H1 (cell line): ENCODE results near the gene GAREM2. TPM values are rescaled to one million over a fixed set of nuclear protein-coding genes. Genes with fewer than 3 reads are reported as not detected.

ENCODE experiments used
- CBX8 ChIP-seq: fragments of 300-800, 300-1000 bp; sonication (generic); IDR thresholded peaks from 2 replicates; pipeline ENCODE4 v1.7.1; 2016; ENCODE audit warnings: low read depth, low read length, borderline replicate concordance
- CHD7 ChIP-seq: fragments of 300-600 bp; sonication (generic); IDR thresholded peaks from 2 replicates; pipeline ENCODE4 v1.7.1; 2012; ENCODE audit warnings: low read length, moderate library complexity, mild to moderate bottlenecking, inconsistent platforms; ENCODE audit not compliant: insufficient replicate concordance
- CREB1 ChIP-seq: IDR thresholded peaks from 2 replicates; pipeline ENCODE4 v1.6.1; 2012; ENCODE audit warnings: inconsistent platforms
- EGR1 ChIP-seq: IDR thresholded peaks from 2 replicates; pipeline ENCODE4 v1.6.1; 2011; ENCODE audit warnings: low read depth, low read length, borderline replicate concordance
- EP300 ChIP-seq, 2 experiments: IDR thresholded peaks; 1 replicate in 1 of 2; 2 replicates in 1 of 2; pipeline ENCODE4 v1.6.1; 2011 to 2012; ENCODE audit warnings: low read depth in 2 of 2, low read length in 2 of 2, mild to moderate bottlenecking in 2 of 2, borderline replicate concordance in 1 of 2, inconsistent platforms in 1 of 2, moderate library complexity in 1 of 2
- GABPA ChIP-seq: IDR thresholded peaks from 2 replicates; pipeline ENCODE4 v1.6.1; 2011; ENCODE audit warnings: mild to moderate bottlenecking, low read length, moderate library complexity, borderline replicate concordance; ENCODE audit not compliant: insufficient read depth
- RFX5 ChIP-seq: IDR thresholded peaks from 2 replicates; pipeline ENCODE4 v1.6.1; 2011; ENCODE audit warnings: low read depth, low read length, improper control_type of control experiment, borderline replicate concordance
- SP4 ChIP-seq: IDR thresholded peaks from 2 replicates; pipeline ENCODE4 v1.6.1; 2012; ENCODE audit warnings: low read length, inconsistent platforms
- TEAD4 ChIP-seq: IDR thresholded peaks from 2 replicates; pipeline ENCODE4 v1.6.1; 2012; ENCODE audit warnings: low read depth, low read length, inconsistent platforms, mixed read lengths
- polyA plus RNA-seq, 7 experiments: library from polyadenylated mRNA; depleted of rRNA in 3 of 7; stranded (reverse) in 5 of 7; unstranded in 2 of 7; fragments of >200 nt in 5 of 7; fragments of 200-250 nt in 2 of 7; gene quantifications; 1 replicate in 5 of 7; 2 replicates in 1 of 7; 4 replicates in 1 of 7; pipeline versions ENCODE4 v1.2.1 to v1.2.3, GENCODE V29; 2011 to 2013; ENCODE audit warnings: missing spikeins in 2 of 7, mixed read lengths in 2 of 7
- total RNA-seq: library from RNA; stranded (reverse); fragmentation: NEBNext Ultra II Directional; extraction: Animal tissue kit (Norgen Biotek cat#: 25700); gene quantifications from 2 replicates; pipeline ENCODE4 v1.2.1, GENCODE V29; 2021
- TF ChIP-seq, protein P1 (sequence below), 3 experiments: IDR thresholded peaks; 1 replicate in 2 of 3; 2 replicates in 1 of 3; pipeline versions ENCODE4 v1.5.1 to v1.6.1; 2011; ENCODE audit warnings: low read length in 3 of 3, mild to moderate bottlenecking in 3 of 3, inconsistent platforms in 2 of 3, low read depth in 1 of 3, moderate library complexity in 1 of 3; ENCODE audit not compliant: insufficient read depth in 1 of 3; ENCODE audit errors: control extremely low read depth in 1 of 3

Gene GAREM2
- total and polyA plus RNA-seq, 2 of the 8 experiments (the other 6 are each of a cell fraction or from before 2014, with no cell fraction given) = 19.9 TPM

DNA sequence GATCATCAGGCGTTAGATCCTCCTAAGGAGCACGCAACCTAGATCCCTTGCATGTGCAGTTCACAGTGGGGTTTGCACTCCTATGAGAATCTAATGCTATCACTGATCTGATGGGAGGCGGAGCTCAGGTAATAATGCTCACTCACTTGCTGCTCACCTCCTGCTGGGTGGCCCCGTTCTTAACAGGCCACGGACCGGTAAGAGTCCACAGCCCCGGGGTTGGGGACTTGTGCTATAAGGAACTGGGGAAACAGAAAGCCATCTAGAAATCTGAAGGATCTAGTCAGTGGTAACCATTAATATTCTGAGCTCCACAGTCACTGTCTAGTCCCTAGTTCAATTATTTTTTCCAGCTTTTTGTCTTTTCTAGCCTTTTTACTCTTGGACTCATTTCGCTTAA, 44.7 kb upstream of the GAREM2 start (continued):
- no peak for TF ChIP-seq CHD7
- TF ChIP-seq, protein P1, sequence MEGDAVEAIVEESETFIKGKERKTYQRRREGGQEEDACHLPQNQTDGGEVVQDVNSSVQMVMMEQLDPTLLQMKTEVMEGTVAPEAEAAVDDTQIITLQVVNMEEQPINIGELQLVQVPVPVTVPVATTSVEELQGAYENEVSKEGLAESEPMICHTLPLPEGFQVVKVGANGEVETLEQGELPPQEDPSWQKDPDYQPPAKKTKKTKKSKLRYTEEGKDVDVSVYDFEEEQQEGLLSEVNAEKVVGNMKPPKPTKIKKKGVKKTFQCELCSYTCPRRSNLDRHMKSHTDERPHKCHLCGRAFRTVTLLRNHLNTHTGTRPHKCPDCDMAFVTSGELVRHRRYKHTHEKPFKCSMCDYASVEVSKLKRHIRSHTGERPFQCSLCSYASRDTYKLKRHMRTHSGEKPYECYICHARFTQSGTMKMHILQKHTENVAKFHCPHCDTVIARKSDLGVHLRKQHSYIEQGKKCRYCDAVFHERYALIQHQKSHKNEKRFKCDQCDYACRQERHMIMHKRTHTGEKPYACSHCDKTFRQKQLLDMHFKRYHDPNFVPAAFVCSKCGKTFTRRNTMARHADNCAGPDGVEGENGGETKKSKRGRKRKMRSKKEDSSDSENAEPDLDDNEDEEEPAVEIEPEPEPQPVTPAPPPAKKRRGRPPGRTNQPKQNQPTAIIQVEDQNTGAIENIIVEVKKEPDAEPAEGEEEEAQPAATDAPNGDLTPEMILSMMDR (IDR thresholded peaks at IDR 0.05; ENCODE audit: control extremely low read depth in 1 of 3, insufficient read depth in 1 of 3, low read depth in 1 of 3, low read length in 3 of 3) = no peak
- no peak for TF ChIP-seq RFX5
- no peak for TF ChIP-seq SP4
- TF ChIP-seq GABPA = no peak
- no peak for TF ChIP-seq CREB1
- TF ChIP-seq TEAD4 = no peak
- TF ChIP-seq EP300 (IDR thresholded peaks at IDR 0.05; ENCODE audit: borderline replicate concordance in 1 of 2, low read depth in 2 of 2, low read length in 2 of 2) = no peak
- TF ChIP-seq CBX8 = no peak
- no peak for TF ChIP-seq EGR1
